Bronchial epithelial cell (primary cell): ENCODE data around the gene CXCL1. TPM values are rescaled to one million over a fixed set of nuclear protein-coding genes. Genes with fewer than 3 reads are reported as not detected.

Experiments
- DNase-seq: peaks from one replicate; pipeline ENCODE4 v3.0.0-alpha.2; 2010; ENCODE audit warnings: low read depth
- FAIRE-seq: peaks from 2 replicates; lab custom pipeline; 2011; peaks lifted over from hg19 to GRCh38; lab: Jason Lieb, UNC
- H3K27me3 ChIP-seq: 2 replicates; pipeline ENCODE4 v1.5.1; 2011; ENCODE audit warnings: low read length; ENCODE audit not compliant: control insufficient read depth, insufficient read depth
- H3K36me3 ChIP-seq: 2 replicates; pipeline ENCODE4 v1.5.1; 2011; ENCODE audit warnings: low read length; ENCODE audit not compliant: control insufficient read depth, insufficient read depth
- H3K4me3 ChIP-seq: 2 replicates; pipeline ENCODE4 v1.5.1; 2011; ENCODE audit warnings: mild to moderate bottlenecking, low read depth, low read length, control low read depth
- total RNA-seq: library from RNA; depleted of rRNA; stranded (reverse); fragments of >200 nt; gene quantifications from 2 replicates; pipeline ENCODE4 v1.2.1, GENCODE V29; 2014
- TF ChIP-seq, protein P1 (sequence below): IDR thresholded peaks from 2 replicates; pipeline ENCODE4 v1.5.1; 2011; ENCODE audit warnings: mild to moderate bottlenecking, moderate library complexity, low read length, control low read depth, inconsistent platforms; ENCODE audit not compliant: insufficient read depth, severe bottlenecking

The CXCL1 gene
- total RNA-seq, 1 donor from 2014 or later = 4.2 TPM

DNA sequence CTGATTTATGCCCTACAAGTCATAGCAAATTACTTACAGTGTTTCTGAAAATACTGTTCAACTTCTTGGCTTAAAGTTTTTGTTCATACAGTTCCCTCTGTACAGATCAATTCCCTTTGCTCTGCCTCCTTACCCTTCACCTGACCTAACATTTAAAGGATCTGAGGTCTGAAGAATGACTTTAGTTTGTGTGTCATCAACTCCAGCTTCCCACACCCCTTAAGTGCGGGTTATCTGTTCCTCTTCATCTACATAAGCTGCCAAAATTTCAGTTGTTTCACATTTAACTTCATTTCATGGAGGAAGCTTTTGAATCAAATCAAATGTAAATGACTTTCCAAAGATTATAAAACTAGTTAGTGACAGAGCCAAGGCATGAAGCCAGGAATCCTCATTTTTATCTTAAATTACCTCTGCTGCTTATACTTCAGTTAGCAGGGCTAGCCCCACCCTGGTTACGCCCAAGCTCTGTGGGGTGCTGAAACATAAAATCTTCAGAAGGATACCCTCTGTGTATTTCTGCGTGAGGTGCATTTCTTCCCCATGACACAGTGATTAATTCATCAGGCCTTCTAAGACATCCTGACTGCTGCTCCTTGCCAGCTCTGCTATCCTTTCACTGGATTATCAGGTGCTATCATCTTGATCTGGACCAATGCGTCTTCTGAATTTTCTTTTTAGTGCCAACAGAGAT lies 16.5 kb downstream of the CXCL1 start:
- FAIRE-seq = peak; percentile 7
- H3K36me3 ChIP-seq = no peaks in the 10 kb centered on the region
- DNase-seq = peak; percentile 37
- TF ChIP-seq, protein P1, sequence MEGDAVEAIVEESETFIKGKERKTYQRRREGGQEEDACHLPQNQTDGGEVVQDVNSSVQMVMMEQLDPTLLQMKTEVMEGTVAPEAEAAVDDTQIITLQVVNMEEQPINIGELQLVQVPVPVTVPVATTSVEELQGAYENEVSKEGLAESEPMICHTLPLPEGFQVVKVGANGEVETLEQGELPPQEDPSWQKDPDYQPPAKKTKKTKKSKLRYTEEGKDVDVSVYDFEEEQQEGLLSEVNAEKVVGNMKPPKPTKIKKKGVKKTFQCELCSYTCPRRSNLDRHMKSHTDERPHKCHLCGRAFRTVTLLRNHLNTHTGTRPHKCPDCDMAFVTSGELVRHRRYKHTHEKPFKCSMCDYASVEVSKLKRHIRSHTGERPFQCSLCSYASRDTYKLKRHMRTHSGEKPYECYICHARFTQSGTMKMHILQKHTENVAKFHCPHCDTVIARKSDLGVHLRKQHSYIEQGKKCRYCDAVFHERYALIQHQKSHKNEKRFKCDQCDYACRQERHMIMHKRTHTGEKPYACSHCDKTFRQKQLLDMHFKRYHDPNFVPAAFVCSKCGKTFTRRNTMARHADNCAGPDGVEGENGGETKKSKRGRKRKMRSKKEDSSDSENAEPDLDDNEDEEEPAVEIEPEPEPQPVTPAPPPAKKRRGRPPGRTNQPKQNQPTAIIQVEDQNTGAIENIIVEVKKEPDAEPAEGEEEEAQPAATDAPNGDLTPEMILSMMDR = no peak
- H3K4me3 ChIP-seq = no peak overlapping the region
- H3K27me3 ChIP-seq = no peaks in the 10 kb centered on the region

- DNase-seq (no peak), FAIRE-seq (no peak)
- no peak overlapping the region for H3K4me3 ChIP-seq
- TF ChIP-seq, protein P1 = no peak
- no peaks in the 10 kb centered on the region for H3K27me3 ChIP-seq
- H3K36me3 ChIP-seq = no peaks in the 10 kb centered on the region
Measured at GRCh38 chr4:73891326-73891725, 22.1 kb downstream of the CXCL1 start.

GRCh38 chr4:73891739-73892405 lies 22.7 kb downstream of the CXCL1 start:
- no peak for DNase-seq
- no peak for FAIRE-seq
- H3K4me3 ChIP-seq = no peak overlapping the region
- TF ChIP-seq, protein P1 = no peak
- no peaks in the 10 kb centered on the region for H3K27me3 ChIP-seq
- H3K36me3 ChIP-seq = no peaks in the 10 kb centered on the region

- H3K4me3 ChIP-seq = no peak overlapping the region
- TF ChIP-seq, protein P1 = no peak
- no peaks in the 10 kb centered on the region for H3K36me3 ChIP-seq
- DNase-seq (no peak), FAIRE-seq (no peak)
- no peaks in the 10 kb centered on the region for H3K27me3 ChIP-seq
Measured at GRCh38 chr4:73892966-73893365, 23.8 kb downstream of the CXCL1 start.

DNA sequence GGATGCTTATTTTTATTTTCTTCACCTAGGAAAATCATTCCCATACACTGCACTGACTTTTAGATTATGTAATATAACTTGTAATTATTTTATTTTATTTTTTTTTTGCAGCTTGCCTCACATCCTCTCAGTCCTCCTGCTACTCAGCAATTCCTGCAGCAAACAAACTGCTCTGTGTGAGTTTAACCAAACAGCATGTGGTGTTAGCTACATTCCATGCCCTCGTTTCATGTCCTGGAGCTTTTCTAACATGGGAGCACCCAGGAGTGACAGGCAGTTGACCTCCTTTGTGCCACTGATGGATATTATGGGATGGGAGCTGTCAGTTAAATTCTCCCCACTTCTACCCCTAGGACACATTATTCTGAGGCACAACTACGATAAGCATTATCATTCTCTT lies 24.8 kb downstream of the CXCL1 start:
- no peak overlapping the region for H3K4me3 ChIP-seq
- no peak for FAIRE-seq
- no peak for DNase-seq
- H3K36me3 ChIP-seq = no peaks in the 10 kb centered on the region
- no peaks in the 10 kb centered on the region for H3K27me3 ChIP-seq
- TF ChIP-seq, protein P1 = no peak
